T-helper 1 cell (primary cell): Measurements from ENCODE around the gene PAK1.
"Not testable (repeated sequence)": the region's sequence is repeated elsewhere in the genome, so short reads cannot be mapped to it uniquely, and the experiment has no call there.

ENCODE experiments used
- DNase-seq, 5 donors: peaks; one replicate each; pipeline ENCODE4 v3.0.0-alpha.2; 2012 to 2020

Gene PAK1

GRCh38 chr11:77302752-77303151 is 171.1 kb downstream of the PAK1 start:
- no peak for DNase-seq

DNA sequence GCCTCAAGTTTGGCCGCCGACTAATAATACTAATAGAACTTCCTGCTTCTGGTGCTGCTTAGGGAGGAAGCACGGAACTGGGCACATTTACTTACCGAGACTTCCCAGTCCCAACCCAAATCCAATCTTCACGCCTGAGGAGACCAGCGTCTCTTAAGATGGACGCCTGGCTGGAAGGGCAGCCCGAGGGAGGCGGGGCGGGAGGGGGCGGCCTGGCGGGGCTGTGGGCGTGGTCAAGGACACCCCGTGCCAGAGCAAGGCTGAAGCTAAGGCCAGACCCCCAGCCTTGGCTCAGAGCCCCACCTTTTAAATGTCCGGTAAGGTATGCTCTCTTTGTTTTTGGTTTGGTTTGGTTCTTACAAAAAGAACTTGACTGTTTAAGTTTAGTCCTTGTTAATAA is 172.4 kb downstream of the PAK1 start, which contains the start of gene GDPD4:
TSS of gene GDPD4 (minus strand) at position 177 of the 400 bp plus-strand sequence. CDS start 16,549 bp downstream, outside the sequence.
- DNase-seq, result no peak

DNA sequence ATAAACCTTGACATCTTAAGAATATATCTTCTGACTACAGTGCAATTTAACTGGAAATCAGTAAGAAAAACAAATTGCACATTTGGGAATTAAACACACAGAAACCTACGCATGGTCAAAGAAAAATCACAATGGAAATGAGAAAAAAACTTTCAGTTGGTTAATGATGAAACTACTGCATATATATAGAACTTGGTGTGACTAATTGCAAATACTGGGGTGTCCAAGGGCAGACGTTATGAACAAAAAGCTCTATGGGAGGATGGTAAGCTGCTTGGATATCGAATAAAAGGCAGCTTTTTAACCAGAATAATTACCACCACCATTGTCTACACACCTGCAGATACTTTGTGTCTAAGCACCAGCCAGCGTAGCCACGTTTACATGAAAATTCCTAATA is 173.2 kb downstream of the PAK1 start:
- no peak for DNase-seq

- DNase-seq, result not testable (repeated sequence)
These were observed 173.9 kb downstream of the PAK1 start for GRCh38 chr11:77300028-77300427.

GRCh38 chr11:77299528-77299993 is 174.3 kb downstream of the PAK1 start:
- no peak for DNase-seq

- DNase-seq, result no peak
These were observed 179.9 kb downstream of the PAK1 start for GRCh38 chr11:77294040-77294439.

GRCh38 chr11:77289737-77290136 is 184.2 kb downstream of the PAK1 start:
- DNase-seq, result no peak

- no peak for DNase-seq
These were observed 186.2 kb downstream of the PAK1 start for GRCh38 chr11:77287615-77288273.

DNA sequence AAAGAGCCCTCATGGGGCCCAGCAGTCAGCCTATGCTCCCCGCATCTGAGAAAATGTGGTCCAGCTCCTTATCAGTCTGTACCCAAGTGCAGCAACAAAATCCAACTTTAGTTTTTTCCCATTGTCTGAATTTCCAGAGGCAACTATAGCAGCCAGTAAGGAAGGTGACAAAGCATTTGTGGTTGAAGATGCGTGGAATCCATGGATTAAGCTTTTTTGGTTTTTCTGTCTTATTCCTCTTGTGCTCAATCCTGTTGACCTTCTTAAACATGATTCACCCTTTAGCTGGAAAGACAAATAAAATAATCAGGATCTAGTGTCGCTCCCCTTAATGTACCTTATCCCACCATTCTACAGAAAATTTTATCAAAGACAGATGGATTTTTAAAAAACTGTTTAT is 186.8 kb downstream of the PAK1 start:
- DNase-seq, result no peak

- DNase-seq, result no peak
These were observed 189.1 kb downstream of the PAK1 start for GRCh38 chr11:77284476-77285468.

GRCh38 chr11:77283101-77283500 is 190.8 kb downstream of the PAK1 start:
- DNase-seq, result no peak

GRCh38 chr11:77278595-77279506 is 195.0 kb downstream of the PAK1 start:
- DNase-seq, result no peak

GRCh38 chr11:77276271-77276670 is 197.6 kb downstream of the PAK1 start:
- no peak for DNase-seq
